Measurements from ENCODE around the gene HCFC2.

Gene HCFC2

GRCh38 chr12:104042580-104042979 lies 21.8 kb upstream of the HCFC2 start:
- TF ChIP-seq EZH2 (IDR thresholded peaks at IDR 0.05; ENCODE audit: borderline replicate concordance, low read depth, low read length, severe bottlenecking) (no peak), CTCF (IDR thresholded peaks at IDR 0.05; ENCODE audit: borderline replicate concordance, extremely low read depth, low read length, poor library complexity, severe bottlenecking) (no peak)
- DNase-seq, result no peak
- Histone ChIP-seq H3K36me3 (ENCODE audit: insufficient read depth, low read length) (no peaks in the 10 kb centered on the region), H3K27me3 (ENCODE audit: insufficient read depth, low read length, poor library complexity) (peaks cover 22% of the 10 kb centered on the region), H3K27ac (ENCODE audit: low read length) (no peak overlapping the region), H3K9ac (ENCODE audit: low read depth, low read length) (no peak overlapping the region), H4K20me1 (ENCODE audit: insufficient read depth, low read length) (no peaks in the 10 kb centered on the region), H3K4me1 (ENCODE audit: insufficient read depth, low read length) (no peaks in the 10 kb centered on the region), H2AFZ (ENCODE audit: low read depth, low read length) (no peak overlapping the region), H3K79me2 (ENCODE audit: insufficient read depth, low read length) (no peaks in the 10 kb centered on the region), H3K4me3 (ENCODE audit: low read depth in 1 of 2, low read length in 2 of 2) (no peak overlapping the region), H3K4me2 (ENCODE audit: insufficient read depth, low read length) (no peak overlapping the region), H3K9me3 (ENCODE audit: insufficient read depth, low read length, severe bottlenecking) (no peaks in the 10 kb centered on the region)
- no peak for ATAC-seq (ENCODE audit: insufficient read depth, low read depth)

- H3K79me2 ChIP-seq (ENCODE audit: insufficient read depth, low read length), result no peaks in the 10 kb centered on the region
- ATAC-seq (ENCODE audit: insufficient read depth, low read depth) (no peak), DNase-seq (no peak)
- H3K9ac ChIP-seq (ENCODE audit: low read depth, low read length), result no peak overlapping the region
- peaks cover 22% of the 10 kb centered on the region for H3K27me3 ChIP-seq (ENCODE audit: insufficient read depth, low read length, poor library complexity)
- no peak for TF ChIP-seq EZH2 (IDR thresholded peaks at IDR 0.05; ENCODE audit: borderline replicate concordance, low read depth, low read length, severe bottlenecking)
- no peak for TF ChIP-seq CTCF (IDR thresholded peaks at IDR 0.05; ENCODE audit: borderline replicate concordance, extremely low read depth, low read length, poor library complexity, severe bottlenecking)
- H3K4me2 ChIP-seq (ENCODE audit: insufficient read depth, low read length), result no peak overlapping the region
- no peak overlapping the region for H3K4me3 ChIP-seq (ENCODE audit: low read depth in 1 of 2, low read length in 2 of 2)
- no peaks in the 10 kb centered on the region for H3K9me3 ChIP-seq (ENCODE audit: insufficient read depth, low read length, severe bottlenecking)
- no peaks in the 10 kb centered on the region for H4K20me1 ChIP-seq (ENCODE audit: insufficient read depth, low read length)
- no peaks in the 10 kb centered on the region for H3K4me1 ChIP-seq (ENCODE audit: insufficient read depth, low read length)
- H3K27ac ChIP-seq (ENCODE audit: low read length), result no peak overlapping the region
- H2AFZ ChIP-seq (ENCODE audit: low read depth, low read length), result no peak overlapping the region
- no peaks in the 10 kb centered on the region for H3K36me3 ChIP-seq (ENCODE audit: insufficient read depth, low read length)
These were observed 20.2 kb upstream of the HCFC2 start for GRCh38 chr12:104044158-104044557.

GRCh38 chr12:104046306-104046705 lies 18.0 kb upstream of the HCFC2 start:
- H3K4me1 ChIP-seq (ENCODE audit: insufficient read depth, low read length), result no peaks in the 10 kb centered on the region

More at GRCh38 chr12:104046306-104046705, 18.0 kb upstream of the HCFC2 start:
- Histone ChIP-seq H3K27me3 (ENCODE audit: insufficient read depth, low read length, poor library complexity) (peaks cover 31% of the 10 kb centered on the region), H2AFZ (ENCODE audit: low read depth, low read length) (no peak overlapping the region), H3K9ac (ENCODE audit: low read depth, low read length) (no peak overlapping the region), H3K79me2 (ENCODE audit: insufficient read depth, low read length) (no peaks in the 10 kb centered on the region), H3K27ac (ENCODE audit: low read length) (no peak overlapping the region), H3K9me3 (ENCODE audit: insufficient read depth, low read length, severe bottlenecking) (no peaks in the 10 kb centered on the region), H4K20me1 (ENCODE audit: insufficient read depth, low read length) (no peaks in the 10 kb centered on the region), H3K36me3 (ENCODE audit: insufficient read depth, low read length) (no peaks in the 10 kb centered on the region), H3K4me2 (ENCODE audit: insufficient read depth, low read length) (no peak overlapping the region), H3K4me3 (ENCODE audit: low read depth in 1 of 2, low read length in 2 of 2) (no peak overlapping the region)
- no peak for TF ChIP-seq CTCF (IDR thresholded peaks at IDR 0.05; ENCODE audit: borderline replicate concordance, extremely low read depth, low read length, poor library complexity, severe bottlenecking)
- TF ChIP-seq EZH2 (IDR thresholded peaks at IDR 0.05; ENCODE audit: borderline replicate concordance, low read depth, low read length, severe bottlenecking), result no peak
- DNase-seq (no peak), ATAC-seq (ENCODE audit: insufficient read depth, low read depth) (no peak)
